GM12878 (cell line): Measurements from ENCODE around the gene PRTFDC1. TPM values are rescaled to one million over a fixed set of nuclear protein-coding genes. Genes with fewer than 3 reads are reported as not detected.

ENCODE experiments used
- ATAC-seq: fragments of 200-7000 bp; cut with Tn5 transposase; 3 replicates; pipeline ENCODE4 v1.9.1; 2020; ENCODE audit warnings: mild to moderate bottlenecking, moderate library complexity
- BruUV-seq: library from RNA; stranded (reverse); fragments of 400-500 nt; replicated peaks from 2 replicates; lab custom pipeline; 2021; lab: Mats Ljungman, UMichigan
- CTCF ChIA-PET: fragments of 300-600 bp; sonication (Branson Sonifier 250); formaldehyde crosslinking; extraction: SDS; loops from one replicate; lab custom pipeline; 2021; ENCODE audit warnings: inconsistent platforms; lab: Yijun Ruan, JAX
- POLR2A ChIA-PET: fragments of 350-600 bp; formaldehyde crosslinking; extraction: SDS; loops from one replicate; lab custom pipeline; 2021; ENCODE audit warnings: inconsistent platforms; lab: Charles Lee
- RAD21 ChIA-PET: fragments of 300-600 bp; sonication (Branson Sonifier 250); formaldehyde crosslinking; loops from one replicate; lab custom pipeline; 2023; ENCODE audit warnings: antibody characterized with exemption; ENCODE audit not compliant: unreplicated experiment; lab: Charles Lee
- SMC1A ChIA-PET: fragments of 300-600 bp; sonication (Branson Sonifier 250); formaldehyde crosslinking; loops from one replicate; lab custom pipeline; 2023; ENCODE audit not compliant: unreplicated experiment, uncharacterized antibody; lab: Charles Lee
- DNase-seq: peaks from one replicate; pipeline ENCODE4 v3.0.0-alpha.2; 2011; ENCODE audit warnings: low read depth, low spot score
- FAIRE-seq: peaks from 3 replicates; lab custom pipeline; 2011; peaks lifted over from hg19 to GRCh38; lab: Jason Lieb, UNC
- H2AFZ ChIP-seq: 2 replicates; pipeline ENCODE4 v1.6.0; 2011; ENCODE audit warnings: low read depth, low read length, control low read depth; ENCODE audit not compliant: control insufficient read depth
- H3K27ac ChIP-seq: 2 replicates; pipeline ENCODE4 v1.5.1; 2011; ENCODE audit warnings: control low read depth; ENCODE audit not compliant: control insufficient read depth, insufficient read depth
- H3K27me3 ChIP-seq, 2 experiments: replicated peaks in 1 of 2; 2 replicates each; pipeline versions ENCODE4 v1.6.0 to v1.6.1; 2011; ENCODE audit warnings: low read length in 1 of 2; ENCODE audit not compliant: control insufficient read depth in 2 of 2, insufficient read depth in 2 of 2
- H3K36me3 ChIP-seq, 2 experiments: 2 replicates each; pipeline ENCODE4 v1.5.1; 2011; ENCODE audit warnings: low read length in 1 of 2; ENCODE audit not compliant: control insufficient read depth in 2 of 2, insufficient read depth in 2 of 2
- H3K4me1 ChIP-seq: 2 replicates; pipeline ENCODE4 v1.6.1; 2011; ENCODE audit warnings: mild to moderate bottlenecking, low read length, moderate library complexity, mixed read lengths; ENCODE audit not compliant: control insufficient read depth, insufficient read depth
- H3K4me2 ChIP-seq: 2 replicates; pipeline ENCODE4 v1.6.0; 2011; ENCODE audit warnings: control low read depth; ENCODE audit not compliant: control insufficient read depth, insufficient read depth
- H3K4me3 ChIP-seq: fragments of 200-600 bp; sonication (generic); 2 replicates; pipeline ENCODE4 v1.5.1; 2016
- H3K79me2 ChIP-seq: 2 replicates; pipeline ENCODE4 v1.6.0; 2011; ENCODE audit warnings: low read length; ENCODE audit not compliant: control insufficient read depth, insufficient read depth
- H3K9ac ChIP-seq: 2 replicates; pipeline ENCODE4 v1.8.0; 2011; ENCODE audit warnings: low read length, control low read depth, mixed read lengths; ENCODE audit not compliant: control insufficient read depth, insufficient read depth
- H3K9me3 ChIP-seq: replicated peaks from 3 replicates; pipeline ENCODE4 v1.5.1; 2011; ENCODE audit warnings: mild to moderate bottlenecking, low read length; ENCODE audit not compliant: control insufficient read depth, insufficient read depth
- H4K20me1 ChIP-seq: 2 replicates; pipeline ENCODE4 v1.6.0; 2011; ENCODE audit not compliant: control insufficient read depth, insufficient read depth
- CTCF ChIP-seq, 3 experiments: IDR thresholded peaks in 2 of 3; conservative IDR thresholded peaks in 1 of 3; 2 replicates each; pipeline ENCODE4 v1.5.1; 2011; ENCODE audit warnings: low read depth in 3 of 3, low read length in 3 of 3, mild to moderate bottlenecking in 3 of 3, control low read depth in 2 of 3, moderate library complexity in 2 of 3, inconsistent platforms in 1 of 3, mixed read lengths in 1 of 3; ENCODE audit not compliant: control insufficient read depth in 2 of 3, insufficient read depth in 1 of 3; ENCODE audit errors: extremely low read depth in 1 of 3
- FOXK2 ChIP-seq: fragments of 450-650 bp; IDR thresholded peaks from 2 replicates; pipeline ENCODE4 v1.6.1; 2017; ENCODE audit warnings: mild to moderate bottlenecking, moderate library complexity
- NKRF ChIP-seq: fragments of 450-650 bp; conservative IDR thresholded peaks from 2 replicates; pipeline ENCODE4 v1.6.1; 2017; ENCODE audit warnings: mild to moderate bottlenecking, moderate library complexity
- REST ChIP-seq: IDR thresholded peaks from 2 replicates; pipeline ENCODE4 v1.6.1; 2012; ENCODE audit warnings: mild to moderate bottlenecking, low read depth, low read length
- SMC3 ChIP-seq: IDR thresholded peaks from 2 replicates; pipeline ENCODE4 v1.6.1; 2011; ENCODE audit warnings: low read length, improper control_type of control experiment, borderline replicate concordance
- STAT3 ChIP-seq: IDR thresholded peaks from 2 replicates; pipeline ENCODE4 v1.6.1; 2011; ENCODE audit warnings: low read depth, low read length, improper control_type of control experiment
- ZNF622 ChIP-seq: fragments of 450-650 bp; IDR thresholded peaks from 2 replicates; pipeline ENCODE4 v1.6.1; 2017; ENCODE audit warnings: mild to moderate bottlenecking, inconsistent platforms
- ZNF687 ChIP-seq: fragments of 450-650 bp; IDR thresholded peaks from 2 replicates; pipeline ENCODE4 v1.6.1; 2017; ENCODE audit warnings: mild to moderate bottlenecking, moderate library complexity
- WGBS: methylation state at CpG from one replicate; pipeline ENCODE4 v1.1.6; 2016; ENCODE audit warnings: low lambda C conversion rate; ENCODE audit not compliant: insufficient replicate concordance, insufficient coverage; ENCODE audit errors: missing lambda C conversion rate; 5-methylcytosine and 5-hydroxymethylcytosine counted together
- in situ Hi-C: fragments of 300-500 bp; cut with MboI; formaldehyde crosslinking; loops from 9 replicates; pipeline ENCODE4 v1.14.3; 2018; ENCODE audit warnings: mixed read lengths
- intact Hi-C: fragments of 100-400 bp; cut with micrococcal nuclease; formaldehyde crosslinking; loops from one replicate; pipeline ENCODE4 v1.14.2; 2022; ENCODE audit not compliant: unreplicated experiment
- polyA plus RNA-seq, 11 experiments: library from polyadenylated mRNA; depleted of rRNA in 4 of 11; unstranded in 6 of 11; stranded (reverse) in 5 of 11; fragments of >200 nt; fragmentation: Nextera tagmentation in 4 of 11; fragmentation: Illumina TruSeq in 1 of 11; extraction: Ambion mirVana in 4 of 11; extraction: Trizol in 1 of 11; gene quantifications; 1 replicate in 1 of 11; 2 replicates in 10 of 11; pipeline versions ENCODE4 v1.2.1 to v1.2.3, GENCODE V29; 2011 to 2016; ENCODE audit warnings: inconsistent platforms in 2 of 11, missing spikeins in 2 of 11, low read depth in 1 of 11
- total RNA-seq, 4 experiments: library from RNA; depleted of rRNA in 3 of 4; stranded (reverse); fragments of >200 nt in 3 of 4; fragmentation: Illumina TruSeq in 1 of 4; extraction: Trizol in 1 of 4; gene quantifications; 2 replicates each; pipeline versions ENCODE4 v1.2.1 to v1.2.3, GENCODE V29; 2013 to 2021

PRTFDC1 gene
- total and polyA plus RNA-seq, 10 of the 15 experiments (the other 5 are each of a cell fraction or from before 2014, with no cell fraction given), result 5.5 to 17.3 (median 11.3) TPM

- TF ChIP-seq ZNF687 (no peak), STAT3 (no peak), NKRF (no peak), ZNF622 (no peak), SMC3 (no peak)
Measured at GRCh38 chr10:24887855-24888231, 64.6 kb downstream of the PRTFDC1 start (continued).

GRCh38 chr10:24886290-24886680 is 66.1 kb downstream of the PRTFDC1 start:
- Histone ChIP-seq H3K9me3 (no peaks in the 10 kb centered on the region; the same call in 2 of the 3 replicates), H4K20me1 (no peaks in the 10 kb centered on the region), H3K27me3 (no peaks in the 10 kb centered on the region), H3K27ac (no peak overlapping the region), H3K9ac (no peak overlapping the region), H3K4me2 (no peak overlapping the region), H2AFZ (no peak overlapping the region), H3K79me2 (no peaks in the 10 kb centered on the region), H3K36me3 (no peaks in the 10 kb centered on the region), H3K4me1 (peaks cover 3% of the 10 kb centered on the region; the same call in 1 of the 2 replicates), H3K4me3 (no peak overlapping the region)
- RAD21 ChIA-PET, result interaction anchor here (1.2 to 4.5 kb wide), 5 partner anchors 8 to 43 kb away, joined by 3 to 23 read pairs (median 4); no protein-coding TSS in a partner anchor
- CTCF ChIA-PET, result interaction anchor here (1.2 to 2.2 kb wide), 4 partner anchors 63 to 243 kb away, joined by 4 to 6 read pairs (median 5); no protein-coding TSS in a partner anchor
- TF ChIP-seq REST, result no peak
- TF ChIP-seq FOXK2, result no peak
- no peak for TF ChIP-seq CTCF (IDR thresholded peaks at IDR 0.05 in 2 of 3, conservative IDR thresholded peaks at IDR 0.05 in 1 of 3; ENCODE audit: control insufficient read depth in 2 of 3, extremely low read depth in 1 of 3, insufficient read depth in 1 of 3, low read depth in 3 of 3, low read length in 3 of 3)
- ATAC-seq, result no peak
- FAIRE-seq, result no peak
- in situ Hi-C loops (no loop called here), intact Hi-C loops (loop anchor here (5.0 kb wide), 2 partner anchors 41 to 244 kb away; no protein-coding TSS in a partner anchor)
- 79% methylated on average over 5 of the region's 5 CpGs for WGBS
- POLR2A ChIA-PET, result interaction anchor here (0.6 to 0.8 kb wide), 3 partner anchors 14 to 233 kb away, joined by 3 to 6 read pairs (median 4); no protein-coding TSS in a partner anchor
- BruUV-seq, result no TSS peak
- SMC1A ChIA-PET, result interaction anchor here (0.9 to 6.1 kb wide), 6 partner anchors 9 to 88 kb away, joined by 3 to 33 read pairs (median 8); no protein-coding TSS in a partner anchor
- DNase-seq, result no peak
